GM21737 (cell line): ENCODE data around the gene SCAPER.

Source experiments
- ATAC-seq: cut with Tn5 transposase; IDR thresholded peaks from one replicate; pipeline ENCODE4 v1.9.1; 2021; ENCODE audit warnings: mild to moderate bottlenecking, moderate library complexity; ENCODE audit not compliant: unreplicated experiment

The SCAPER gene

DNA sequence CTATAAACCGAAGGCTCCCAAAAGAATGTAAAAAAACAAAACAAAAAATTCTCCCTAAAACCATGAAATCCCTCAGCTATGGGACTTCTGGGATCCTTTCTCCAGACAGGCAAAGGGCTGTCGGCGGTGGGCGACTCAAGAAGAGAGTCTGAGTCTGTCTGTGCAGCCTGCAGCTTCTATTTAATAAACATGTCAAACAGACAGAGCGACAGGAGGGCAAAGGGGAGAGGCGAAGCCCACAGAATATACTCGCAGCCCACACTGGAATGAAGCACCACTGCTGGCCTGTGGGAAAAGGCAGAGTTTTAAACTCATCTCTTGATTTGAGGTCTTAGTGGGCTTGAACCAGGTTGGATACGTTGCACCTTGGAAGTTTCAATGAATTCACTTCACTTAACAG, 528.3 kb downstream of the SCAPER start:
- no peak for ATAC-seq

DNA sequence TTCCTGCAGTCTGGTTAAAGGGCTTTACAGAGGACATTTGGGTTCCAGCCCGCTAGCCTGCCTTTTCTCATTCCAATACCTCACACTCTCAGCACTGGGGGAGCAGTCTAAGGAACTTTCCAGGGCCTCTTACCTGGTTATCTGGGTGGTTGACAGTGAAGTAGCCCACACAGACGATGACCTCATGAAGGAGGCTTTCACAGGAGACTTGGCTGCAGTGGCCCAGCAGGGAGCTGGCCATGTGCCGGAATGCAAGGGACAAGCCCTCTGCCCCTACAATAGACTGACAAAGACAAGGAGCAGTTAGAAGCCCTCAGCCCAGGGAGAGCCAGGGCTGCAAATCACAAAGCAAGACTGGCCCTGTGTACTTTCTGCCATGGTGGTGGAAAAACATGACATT, 529.1 kb downstream of the SCAPER start:
- no peak for ATAC-seq

DNA sequence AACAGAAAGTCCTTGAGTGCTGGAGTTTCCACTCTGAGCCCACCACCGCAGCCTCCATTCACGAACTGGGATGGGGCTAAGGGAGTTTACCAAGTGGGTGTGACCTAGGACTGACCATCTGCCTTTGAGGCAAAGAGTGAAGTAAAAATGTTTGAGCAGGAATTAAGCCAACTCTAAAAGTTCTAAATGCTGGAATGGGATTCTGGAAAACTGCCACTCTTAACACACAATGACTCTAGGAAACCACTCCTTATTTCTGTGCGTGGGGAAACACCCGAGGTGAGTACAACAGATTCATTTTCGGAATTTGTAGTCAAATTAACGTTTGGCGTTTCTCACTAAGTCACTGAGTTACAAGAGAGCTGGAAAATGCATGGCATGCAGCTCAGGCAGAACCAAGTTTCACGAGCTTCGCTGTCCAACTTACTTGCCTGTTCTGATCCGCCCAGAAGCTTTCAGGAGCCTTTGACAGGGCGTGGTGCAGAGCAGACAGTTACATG, 537.0 kb downstream of the SCAPER start:
- no peak for ATAC-seq

DNA sequence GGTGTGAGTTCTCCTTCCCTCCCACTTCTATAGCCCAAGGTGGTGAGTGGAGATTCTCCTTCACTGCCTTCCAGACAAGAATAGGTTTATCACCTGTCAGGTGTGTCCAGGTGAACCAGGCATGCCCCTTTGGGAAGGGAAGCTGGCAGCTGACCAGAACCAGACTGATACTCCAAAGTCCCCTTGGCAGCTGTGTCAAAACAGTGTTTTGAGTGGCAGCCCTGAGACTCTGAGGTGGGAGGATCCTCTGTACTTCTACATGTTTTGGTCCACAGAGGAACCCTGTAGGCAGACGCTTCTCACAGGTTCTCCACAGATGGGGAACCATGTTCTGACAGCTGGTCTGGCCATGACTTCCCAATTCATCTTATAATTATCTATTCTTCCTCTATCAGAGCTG, 538.4 kb downstream of the SCAPER start:
- ATAC-seq, result no peak

DNA sequence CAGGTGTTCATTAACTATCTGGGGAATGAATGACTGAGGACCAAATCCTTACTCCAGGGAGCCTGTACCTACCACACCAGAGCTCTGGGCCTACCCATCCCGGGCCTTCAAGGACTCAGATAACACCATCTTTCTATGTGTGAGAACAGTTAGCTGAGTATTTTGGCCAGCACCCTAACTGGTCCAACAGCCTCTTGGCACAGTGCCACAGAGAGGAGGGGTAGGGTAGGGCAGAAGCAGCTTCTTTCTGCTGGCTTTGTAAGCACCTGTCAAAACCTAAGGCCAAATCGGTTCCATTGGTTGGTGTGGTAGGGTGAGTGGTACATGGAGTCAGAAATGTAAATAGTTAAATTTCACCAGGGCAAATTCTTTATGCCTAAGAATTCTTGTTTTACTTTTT, 541.9 kb downstream of the SCAPER start:
- no peak for ATAC-seq

DNA sequence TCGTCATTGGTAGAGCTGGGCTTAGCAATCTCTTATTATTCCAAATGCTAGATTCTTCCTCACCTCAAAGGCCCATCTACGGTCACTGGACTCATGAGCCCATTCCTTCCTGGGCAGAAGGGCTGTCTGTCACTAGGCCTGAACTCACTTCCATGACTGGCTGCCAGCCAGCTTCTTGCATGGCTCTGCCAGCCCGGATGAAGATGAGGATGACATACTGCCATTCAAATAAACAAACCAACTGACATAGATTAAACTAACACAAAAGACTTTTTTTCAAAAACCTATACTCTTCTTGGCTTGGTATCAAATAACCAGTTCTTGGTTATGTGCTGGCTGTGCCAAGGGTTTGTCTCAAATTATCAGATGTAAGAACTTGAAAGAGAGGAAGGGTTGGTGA, 544.7 kb downstream of the SCAPER start:
- ATAC-seq, result no peak

DNA sequence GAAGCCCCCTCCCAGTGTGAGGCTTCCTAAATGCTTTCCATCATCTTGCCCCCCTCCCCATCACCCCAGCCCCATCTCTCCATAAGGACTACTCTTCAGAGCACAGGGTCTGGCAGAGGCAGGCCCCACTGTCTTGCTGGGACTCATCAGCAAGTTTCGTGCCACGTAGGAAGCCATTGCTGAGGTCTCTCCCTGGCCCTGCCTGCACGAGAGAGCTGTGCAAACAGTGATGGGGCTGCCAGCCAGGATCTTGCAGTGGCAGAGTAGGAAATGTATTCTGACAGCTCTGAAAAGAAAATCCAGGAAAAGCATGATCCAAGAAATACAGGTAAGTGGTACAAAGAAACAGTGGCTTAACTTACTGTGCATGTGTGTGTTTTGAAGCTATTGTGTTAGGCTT, 546.0 kb downstream of the SCAPER start:
- ATAC-seq, result no peak

DNA sequence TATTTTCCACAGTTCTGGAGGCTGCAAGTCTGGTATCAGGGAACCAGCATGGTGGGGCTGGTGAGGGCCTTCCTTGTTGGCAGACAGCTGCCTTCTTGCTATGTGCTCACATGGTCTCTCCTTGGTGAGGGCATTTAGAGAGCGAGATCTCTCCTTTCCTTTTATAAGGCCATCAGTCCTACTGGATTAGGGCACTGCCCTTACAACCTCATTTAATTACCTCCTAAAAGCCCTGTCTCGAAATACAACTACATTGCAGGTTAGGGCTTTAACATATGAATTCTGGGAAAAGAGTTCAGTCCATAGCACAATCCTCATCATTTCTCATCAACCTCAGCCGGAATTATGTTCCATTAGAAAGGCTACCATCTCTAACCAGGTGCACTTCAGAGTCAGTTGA, 546.7 kb downstream of the SCAPER start:
- no peak for ATAC-seq

DNA sequence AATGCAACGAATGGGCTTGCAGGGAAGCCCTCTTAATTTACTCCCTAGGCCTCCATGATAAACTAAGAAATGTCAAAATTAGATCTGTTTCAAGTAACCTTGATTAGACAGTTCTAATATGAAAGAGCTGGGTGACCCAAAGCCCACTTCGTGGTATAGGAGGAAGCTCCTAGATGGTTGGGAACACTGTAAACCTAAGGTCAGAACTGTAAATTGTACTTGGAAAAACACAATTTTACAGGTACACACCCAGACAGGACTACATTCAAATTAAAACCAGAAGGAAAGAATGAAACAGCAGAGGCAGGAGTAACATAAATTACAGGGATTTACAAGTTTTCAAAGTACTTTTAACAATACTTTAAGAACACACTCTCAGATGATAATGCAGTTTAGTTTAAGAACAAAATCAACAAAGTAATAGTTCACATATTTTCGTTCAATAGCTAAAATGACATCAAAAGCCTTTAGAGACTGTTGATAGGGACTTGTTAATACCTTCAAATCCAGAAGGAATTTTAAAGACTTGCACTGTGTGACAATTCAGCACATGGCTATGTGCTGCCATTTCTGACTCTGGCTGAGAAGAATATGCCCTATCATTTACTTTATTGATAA, 550.2 kb downstream of the SCAPER start:
- no peak for ATAC-seq

DNA sequence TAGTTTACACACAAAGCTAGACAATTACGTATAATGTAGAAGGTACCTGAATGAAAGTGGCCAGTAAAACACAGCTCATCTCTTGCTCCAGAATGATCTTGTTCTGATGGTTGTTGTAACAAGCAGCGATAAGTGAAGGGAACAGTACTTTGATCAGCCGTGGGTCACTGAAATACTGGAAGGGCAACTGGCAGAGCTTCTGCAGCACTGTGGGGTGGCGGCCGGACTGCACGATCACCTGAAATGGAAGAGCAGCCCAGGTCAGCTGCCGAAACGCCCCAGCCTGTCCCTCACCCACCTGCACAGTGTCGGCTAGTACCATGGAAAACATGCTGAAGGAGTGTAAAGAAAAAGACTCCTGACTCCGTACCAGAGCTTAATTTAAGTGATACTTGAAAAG, 551.2 kb downstream of the SCAPER start:
- no peak for ATAC-seq

DNA sequence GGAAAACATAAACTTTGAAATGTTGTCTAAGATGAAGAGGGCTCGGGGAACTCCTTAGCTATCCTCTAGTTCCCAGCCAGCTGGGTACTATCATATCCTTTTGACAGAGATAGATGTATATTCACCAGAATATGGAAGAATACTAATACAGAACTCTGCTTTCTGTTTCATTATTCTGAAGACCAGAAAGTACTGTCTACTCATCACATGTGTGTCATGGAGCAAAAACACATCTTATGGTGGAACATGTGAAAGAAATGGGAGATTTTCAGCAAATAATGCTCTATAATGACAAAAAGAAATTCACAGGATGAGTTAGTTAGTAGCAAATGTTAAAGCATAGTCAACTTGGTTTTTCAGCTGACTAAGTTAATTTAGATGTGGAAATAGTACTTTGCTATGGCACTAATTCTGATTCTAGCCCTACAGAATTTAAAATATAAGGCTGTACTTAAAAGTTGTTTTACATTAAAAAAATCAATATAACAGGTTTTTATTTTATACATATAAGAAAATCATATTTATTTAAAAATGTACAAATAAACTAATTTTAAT, 552.0 kb downstream of the SCAPER start:
- no peak for ATAC-seq

DNA sequence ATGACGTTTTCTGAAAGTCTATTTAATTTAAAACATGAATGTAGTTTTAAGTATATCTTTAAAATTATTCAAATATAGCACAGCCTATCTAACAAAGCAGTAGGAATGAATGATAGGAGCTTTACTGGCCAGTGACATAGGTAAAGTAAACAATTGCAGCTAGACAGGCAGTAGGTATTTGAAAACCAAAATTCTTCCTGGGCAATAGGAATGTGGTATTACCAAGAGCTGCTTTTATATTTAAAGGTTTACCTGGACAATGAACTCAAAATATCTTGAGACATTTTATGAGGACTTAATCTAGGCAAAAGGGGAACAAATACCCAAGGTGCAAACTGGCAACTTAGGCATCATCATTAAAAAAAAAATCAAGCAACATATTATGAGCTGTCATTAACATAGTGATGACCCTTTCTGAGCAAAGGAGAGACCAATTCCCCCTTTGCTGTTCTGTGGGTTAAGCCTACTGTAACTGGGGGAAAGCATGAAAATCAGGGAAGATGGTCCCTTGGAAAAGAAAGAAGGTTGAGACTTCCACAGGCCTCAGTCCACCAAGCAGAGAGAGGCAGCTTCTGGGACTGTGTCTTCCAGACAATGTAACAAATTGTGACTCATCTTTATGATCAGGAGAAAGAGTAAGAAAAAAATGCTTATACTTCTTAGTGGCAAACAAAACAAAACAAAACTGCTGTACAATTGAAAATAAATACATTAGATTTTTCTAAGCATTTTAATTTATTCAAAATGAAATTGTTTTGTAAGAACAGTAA, 555.7 kb downstream of the SCAPER start:
- no peak for ATAC-seq

DNA sequence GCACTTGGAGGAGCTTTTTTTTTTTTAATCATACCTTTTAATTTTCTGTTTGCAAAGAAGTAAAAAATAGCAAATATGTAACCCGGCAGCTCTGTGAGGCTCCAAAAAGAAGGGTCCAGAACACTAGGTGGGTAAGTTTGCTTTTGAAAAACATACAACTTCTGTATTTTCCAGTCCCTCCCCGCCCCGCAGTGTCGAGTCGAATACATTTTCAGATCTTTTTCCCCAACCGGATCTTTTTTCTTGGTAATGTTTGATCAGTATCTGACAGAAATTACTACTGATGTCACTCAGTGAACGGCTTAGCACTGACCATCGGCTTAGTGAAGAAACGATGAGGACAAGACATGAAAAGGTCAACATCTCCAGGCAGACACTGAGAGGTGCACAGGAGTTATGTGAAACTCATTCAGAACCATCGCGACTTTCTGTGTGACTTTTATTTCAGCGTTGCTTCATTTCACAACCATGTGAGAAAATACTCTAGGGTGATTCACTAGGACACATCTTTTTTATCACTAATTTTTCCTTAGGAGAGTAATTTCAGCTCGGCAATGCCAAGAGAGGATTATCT, 557.6 kb downstream of the SCAPER start:
- no peak for ATAC-seq

DNA sequence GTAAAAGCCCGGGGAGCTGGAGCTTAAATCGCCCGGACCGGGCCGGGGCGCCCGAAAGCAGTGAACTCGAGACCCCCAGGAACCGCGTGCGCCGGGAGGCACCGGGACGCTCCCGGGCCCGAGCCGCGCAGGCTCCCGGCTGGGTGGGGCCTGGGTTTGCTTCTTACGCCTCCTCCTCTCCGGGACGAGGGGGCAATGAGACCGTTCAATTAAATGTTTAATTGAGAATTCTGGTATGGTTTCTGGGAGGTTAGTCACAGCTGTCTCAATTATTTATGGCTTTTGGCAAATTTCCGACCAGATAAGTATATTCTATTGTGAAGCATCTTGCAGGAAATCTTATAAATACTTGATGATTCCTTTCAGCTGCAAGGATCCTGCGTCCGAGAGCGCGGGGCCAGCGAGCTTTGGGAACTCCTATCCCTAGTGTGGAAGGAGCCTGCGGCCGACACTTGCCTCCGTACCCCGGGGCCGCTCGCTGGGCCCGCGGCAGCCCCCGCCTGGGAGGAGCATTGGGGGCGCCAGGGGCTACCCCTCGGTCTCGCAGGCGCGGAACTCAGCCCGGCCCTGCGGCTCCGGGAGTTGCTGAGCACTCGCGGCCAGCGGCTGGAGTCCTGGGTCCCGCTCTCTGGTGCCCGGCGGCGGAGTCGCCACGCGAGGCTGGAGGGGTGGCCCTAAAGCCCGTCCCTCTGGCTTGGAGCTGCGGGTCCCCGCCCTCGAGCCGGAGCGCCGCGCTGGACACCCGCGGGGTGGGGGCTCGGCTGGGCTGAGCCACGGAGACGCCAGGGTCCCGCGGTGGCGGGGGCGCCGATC, 558.3 kb downstream of the SCAPER start:
- ATAC-seq, result no peak

DNA sequence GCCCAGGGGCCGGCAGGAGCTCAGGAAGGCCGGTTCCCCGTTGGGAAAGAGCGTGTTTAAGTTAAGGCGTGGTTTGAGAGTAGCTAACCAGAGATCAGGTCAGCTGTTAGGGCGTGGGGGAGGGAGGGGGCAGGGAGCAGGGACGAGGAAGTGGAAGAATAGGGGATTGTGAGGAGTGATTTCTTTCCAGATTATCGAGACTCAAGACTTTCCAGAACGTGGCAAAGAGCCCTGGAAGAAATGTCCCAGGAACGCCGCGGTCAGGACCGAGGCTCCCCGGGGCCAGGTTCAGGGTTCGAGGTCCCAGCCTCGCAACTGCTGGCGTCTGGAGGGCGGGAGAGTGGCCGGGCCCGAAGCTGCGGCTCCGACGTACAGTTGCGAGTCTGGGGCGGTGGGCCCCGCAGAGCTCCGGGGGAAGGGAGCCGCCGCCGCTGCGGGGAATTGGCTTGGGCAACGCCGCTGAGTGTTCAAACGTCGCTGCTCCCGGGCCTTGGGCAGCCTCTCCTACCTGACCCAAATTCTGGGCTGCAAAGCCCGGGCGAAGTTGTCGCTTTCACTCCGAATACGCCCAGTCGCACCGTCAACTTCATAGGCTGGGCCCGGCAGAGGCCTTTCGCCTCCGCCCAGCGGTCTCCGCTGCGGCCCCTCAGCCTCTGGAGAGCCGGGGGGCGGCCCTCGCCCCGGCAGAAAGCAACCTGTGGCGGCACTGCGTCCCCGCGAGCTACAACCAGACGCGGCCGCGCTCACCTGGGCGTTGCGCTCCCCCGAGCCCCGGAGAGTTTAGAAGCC, 559.1 kb downstream of the SCAPER start:
- no peak for ATAC-seq

DNA sequence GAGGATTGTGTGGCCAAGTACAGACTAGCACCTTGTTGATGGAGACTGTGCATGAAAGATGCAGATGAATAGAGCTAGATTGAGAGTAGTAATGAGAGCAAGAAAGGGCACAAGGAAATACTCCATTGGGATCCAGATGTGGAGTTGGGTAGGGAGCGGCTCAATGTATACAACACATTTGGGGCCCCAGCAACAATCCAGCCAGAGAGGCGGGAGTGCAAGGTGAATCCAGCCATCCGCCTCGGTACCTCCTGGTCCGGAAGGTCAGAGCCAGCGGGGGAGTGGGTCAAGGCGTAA, 559.6 kb downstream of the SCAPER start:
- ATAC-seq, result no peak

DNA sequence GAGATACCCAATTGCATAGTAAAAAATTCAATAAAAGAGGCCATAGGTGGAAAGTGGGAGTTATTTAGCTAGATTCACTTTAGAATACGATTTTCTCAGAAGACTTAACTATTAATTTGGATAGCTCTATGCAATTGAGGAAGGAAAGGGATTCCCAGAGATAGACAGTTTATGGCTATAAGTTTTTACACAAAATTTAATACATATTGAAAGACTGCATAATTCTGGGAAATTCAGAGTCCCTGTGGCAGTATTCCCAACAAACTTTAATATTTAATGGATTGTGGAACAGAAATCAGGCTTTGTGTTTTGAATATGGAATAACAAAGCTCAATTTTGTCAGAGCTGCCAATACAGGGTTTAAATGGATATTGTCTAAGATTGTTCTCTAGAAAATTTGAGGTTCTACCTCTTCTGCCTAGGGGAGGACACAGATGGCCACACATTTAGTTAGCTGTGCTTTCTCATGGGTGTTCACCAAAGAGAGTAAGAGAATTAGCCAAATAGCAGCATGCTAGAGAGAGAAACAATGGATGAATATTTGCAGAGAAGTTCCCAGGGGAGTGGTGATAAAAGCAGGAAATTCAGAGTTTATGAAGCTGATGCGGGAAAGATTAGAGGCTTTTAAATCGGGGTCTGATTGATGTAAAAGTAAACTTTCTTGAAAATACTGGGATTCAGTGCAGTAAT, 560.1 kb downstream of the SCAPER start:
- ATAC-seq, result no peak

DNA sequence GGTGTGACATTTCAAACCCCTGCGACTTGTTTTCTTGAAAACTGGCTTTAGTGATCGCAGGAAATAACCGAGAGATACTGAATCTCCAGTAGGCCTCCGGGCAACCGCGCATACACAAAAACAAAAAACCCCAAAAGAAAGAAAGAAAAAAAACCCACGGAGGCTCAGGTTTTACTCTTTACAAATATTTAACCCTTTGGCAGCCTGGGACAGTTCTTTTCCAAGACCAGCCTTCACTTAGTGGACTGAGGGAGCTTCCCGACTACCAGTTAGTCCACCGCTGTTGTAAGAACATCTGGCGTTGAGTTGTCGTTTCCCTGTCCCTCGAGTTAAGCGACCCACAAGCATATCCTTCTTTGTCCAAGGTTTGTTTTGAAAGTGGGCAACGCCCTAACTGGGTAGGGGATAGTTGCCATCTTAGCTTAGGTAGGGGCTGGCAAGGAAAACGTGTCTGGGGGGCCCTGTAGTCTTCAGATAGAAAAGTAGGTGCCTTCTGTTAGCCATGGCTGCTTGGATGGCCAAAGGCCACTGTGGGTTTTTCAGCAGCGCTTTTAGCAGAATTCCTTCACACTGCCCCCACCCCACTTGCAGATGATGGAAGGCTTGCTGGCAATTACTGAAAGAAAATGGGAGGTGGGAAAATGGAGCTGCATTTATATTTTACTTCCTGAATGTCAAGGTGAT, 561.7 kb downstream of the SCAPER start:
- ATAC-seq, result no peak
